HepG2 (cell line): ENCODE data around the gene HOXB6. TPM values are rescaled to one million over a fixed set of nuclear protein-coding genes. Genes with fewer than 3 reads are reported as not detected.

Experiments used
- AHR ChIP-seq: IDR thresholded peaks from 2 replicates; pipeline ENCODE4 v1.6.1; 2018; ENCODE audit warnings: missing genetic modification reagents, missing compliant biosample characterization
- BRD4 ChIP-seq: sonication (generic); formaldehyde crosslinking; IDR thresholded peaks from 2 replicates; pipeline ENCODE4 v1.4.0; 2020; ENCODE audit warnings: missing genetic modification reagents
- CAMTA2 ChIP-seq: sonication (generic); formaldehyde crosslinking; IDR thresholded peaks from 2 replicates; pipeline ENCODE4 v1.4.0; 2020; ENCODE audit warnings: mild to moderate bottlenecking, missing genetic modification reagents, borderline replicate concordance
- JDP2 ChIP-seq: sonication (generic); formaldehyde crosslinking; IDR thresholded peaks from 2 replicates; pipeline ENCODE4 v1.8.1; 2022; ENCODE audit warnings: missing genetic modification reagents, borderline replicate concordance
- MIER2 ChIP-seq: IDR thresholded peaks from 2 replicates; pipeline ENCODE4 v1.6.1; 2016; ENCODE audit warnings: missing biosample characterization, missing genetic modification reagents
- MXD4 ChIP-seq: IDR thresholded peaks from 2 replicates; pipeline ENCODE4 v1.6.1; 2016; ENCODE audit warnings: mild to moderate bottlenecking, missing biosample characterization, missing genetic modification reagents
- RFX3 ChIP-seq: IDR thresholded peaks from 2 replicates; pipeline ENCODE4 v1.6.1; 2016; ENCODE audit warnings: missing biosample characterization, missing genetic modification reagents
- ZFP62 ChIP-seq: sonication (generic); formaldehyde crosslinking; IDR thresholded peaks from 2 replicates; pipeline ENCODE4 v1.4.0; 2020; ENCODE audit warnings: missing genetic modification reagents
- ZNF224 ChIP-seq: sonication (generic); formaldehyde crosslinking; IDR thresholded peaks from 2 replicates; pipeline ENCODE4 v1.5.0; 2020; ENCODE audit warnings: mild to moderate bottlenecking, missing genetic modification reagents
- ZNF274 ChIP-seq: sonication (generic); formaldehyde crosslinking; IDR thresholded peaks from 2 replicates; pipeline ENCODE4 v1.5.1; 2020; ENCODE audit warnings: mild to moderate bottlenecking, missing genetic modification reagents
- ZNF792 ChIP-seq: IDR thresholded peaks from 2 replicates; pipeline ENCODE4 v1.6.1; 2016
- ZZZ3 ChIP-seq: sonication (generic); formaldehyde crosslinking; IDR thresholded peaks from 2 replicates; pipeline ENCODE4 v1.4.0; 2020; ENCODE audit warnings: missing genetic modification reagents, mild to moderate bottlenecking, borderline replicate concordance
- polyA plus RNA-seq, 8 experiments: library from polyadenylated mRNA; depleted of rRNA in 3 of 8; stranded (reverse) in 7 of 8; unstranded in 1 of 8; fragments of >200 nt; fragmentation: Illumina TruSeq in 4 of 8; extraction: Trizol in 4 of 8; gene quantifications; 2 replicates each; pipeline versions ENCODE4 v1.2.1 to v1.2.3, GENCODE V29; 2011 to 2016; ENCODE audit warnings: low read depth in 4 of 8, missing spikeins in 1 of 8, mixed read lengths in 1 of 8; ENCODE audit not compliant: insufficient read depth in 1 of 8
- total RNA-seq, 5 experiments: library from RNA; depleted of rRNA; stranded (reverse); fragments of >200 nt; fragmentation: Illumina TruSeq; extraction: Trizol; gene quantifications; 2 replicates each; pipeline ENCODE4 v1.2.3, GENCODE V29; 2016; ENCODE audit warnings: low read depth in 1 of 5
- TF ChIP-seq, protein P1 (sequence below): sonication (generic); formaldehyde crosslinking; IDR thresholded peaks from 2 replicates; pipeline ENCODE4 v1.4.0; 2020; ENCODE audit warnings: low read depth, missing genetic modification reagents
- TF ChIP-seq, protein P2 (sequence below): sonication (generic); formaldehyde crosslinking; IDR thresholded peaks from 2 replicates; pipeline ENCODE4 v1.4.0; 2020; ENCODE audit warnings: missing genetic modification reagents
- TF ChIP-seq, protein P3 (sequence below): IDR thresholded peaks from 2 replicates; pipeline ENCODE4 v1.6.1; 2016; ENCODE audit warnings: mild to moderate bottlenecking
- TF ChIP-seq, protein P4 (sequence below): sonication (generic); formaldehyde crosslinking; IDR thresholded peaks from 2 replicates; pipeline ENCODE4 v1.9.0; 2022; ENCODE audit warnings: low read depth, missing genetic modification reagents

Gene HOXB6
- total and polyA plus RNA-seq, 2 of the 13 experiments (the other 11 are each of a cell fraction or from before 2014, with no cell fraction given) = not detected

DNA sequence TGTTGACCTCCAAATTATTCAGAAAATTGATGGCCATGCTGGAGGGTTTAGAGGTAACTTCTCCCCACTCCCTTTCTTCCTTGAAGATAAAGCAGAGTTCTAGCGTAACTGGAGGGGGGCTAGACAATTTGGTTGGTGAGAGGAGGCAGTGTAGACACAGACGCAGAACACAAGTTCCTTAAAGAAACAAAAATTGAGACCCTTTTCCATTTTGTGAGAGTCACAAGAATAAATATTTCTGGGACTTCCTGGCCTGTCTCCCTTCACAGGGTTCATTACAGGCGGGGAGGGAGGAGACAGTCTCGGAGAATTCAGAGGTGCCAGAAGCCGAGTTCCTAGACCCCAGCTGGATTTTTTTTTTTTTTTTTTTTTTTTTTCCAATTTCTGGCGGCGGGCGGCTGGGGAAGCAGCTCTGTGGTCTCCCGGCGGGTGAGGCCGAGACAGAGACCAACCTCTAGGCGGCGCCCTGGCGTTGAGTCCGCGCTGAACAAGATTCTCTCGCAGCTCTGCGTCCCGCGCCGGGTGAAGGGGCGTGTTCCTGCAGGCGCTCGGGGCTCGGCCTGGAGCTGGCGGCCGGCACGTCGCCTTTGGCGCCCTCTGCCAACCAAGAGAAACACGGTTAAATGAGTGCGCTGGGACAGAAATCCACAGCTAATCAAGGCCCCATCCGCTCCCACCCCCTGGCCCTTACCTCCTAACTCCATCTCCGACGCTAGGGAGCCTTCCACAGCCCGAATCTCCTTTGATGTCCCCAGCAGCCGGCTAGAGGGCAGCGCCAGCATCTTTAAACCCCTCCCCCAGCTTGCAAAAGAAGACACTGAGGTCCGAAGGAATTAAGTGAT is 31.6 kb upstream of the HOXB6 start (continued):
- TF ChIP-seq, protein P1, sequence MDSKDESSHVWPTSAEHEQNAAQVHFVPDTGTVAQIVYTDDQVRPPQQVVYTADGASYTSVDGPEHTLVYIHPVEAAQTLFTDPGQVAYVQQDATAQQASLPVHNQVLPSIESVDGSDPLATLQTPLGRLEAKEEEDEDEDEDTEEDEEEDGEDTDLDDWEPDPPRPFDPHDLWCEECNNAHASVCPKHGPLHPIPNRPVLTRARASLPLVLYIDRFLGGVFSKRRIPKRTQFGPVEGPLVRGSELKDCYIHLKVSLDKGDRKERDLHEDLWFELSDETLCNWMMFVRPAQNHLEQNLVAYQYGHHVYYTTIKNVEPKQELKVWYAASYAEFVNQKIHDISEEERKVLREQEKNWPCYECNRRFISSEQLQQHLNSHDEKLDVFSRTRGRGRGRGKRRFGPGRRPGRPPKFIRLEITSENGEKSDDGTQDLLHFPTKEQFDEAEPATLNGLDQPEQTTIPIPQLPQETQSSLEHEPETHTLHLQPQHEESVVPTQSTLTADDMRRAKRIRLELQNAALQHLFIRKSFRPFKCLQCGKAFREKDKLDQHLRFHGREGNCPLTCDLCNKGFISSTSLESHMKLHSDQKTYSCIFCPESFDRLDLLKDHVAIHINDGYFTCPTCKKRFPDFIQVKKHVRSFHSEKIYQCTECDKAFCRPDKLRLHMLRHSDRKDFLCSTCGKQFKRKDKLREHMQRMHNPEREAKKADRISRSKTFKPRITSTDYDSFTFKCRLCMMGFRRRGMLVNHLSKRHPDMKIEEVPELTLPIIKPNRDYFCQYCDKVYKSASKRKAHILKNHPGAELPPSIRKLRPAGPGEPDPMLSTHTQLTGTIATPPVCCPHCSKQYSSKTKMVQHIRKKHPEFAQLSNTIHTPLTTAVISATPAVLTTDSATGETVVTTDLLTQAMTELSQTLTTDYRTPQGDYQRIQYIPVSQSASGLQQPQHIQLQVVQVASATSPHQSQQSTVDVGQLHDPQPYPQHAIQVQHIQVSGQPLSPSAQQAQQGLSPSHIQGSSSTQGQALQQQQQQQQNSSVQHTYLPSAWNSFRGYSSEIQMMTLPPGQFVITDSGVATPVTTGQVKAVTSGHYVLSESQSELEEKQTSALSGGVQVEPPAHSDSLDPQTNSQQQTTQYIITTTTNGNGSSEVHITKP = 0 out of 2 replicates have a peak, but pooled peaks have one; percentile 31
- TF ChIP-seq ZZZ3 (peak; percentile 29; the same call in 1 of the 2 replicates), BRD4 (no peak), ZNF224 (CRISPR knock-in tag) (no peak), MXD4 (CRISPR knock-in tag) (no peak), CAMTA2 (CRISPR knock-in tag) (no peak), ZFP62 (CRISPR knock-in tag) (0 out of 2 replicates have a peak, but pooled peaks have one; percentile 28), RFX3 (CRISPR knock-in tag) (no peak), ZNF274 (no peak), ZNF792 (CRISPR knock-in tag) (0 out of 2 replicates have a peak, but pooled peaks have one; percentile 61), AHR (CRISPR knock-in tag) (peak; percentile 49; the same call in 1 of the 2 replicates), MIER2 (CRISPR knock-in tag) (peak; percentile 38; the same call in 1 of the 2 replicates), JDP2 (no peak)
- TF ChIP-seq, protein P2, sequence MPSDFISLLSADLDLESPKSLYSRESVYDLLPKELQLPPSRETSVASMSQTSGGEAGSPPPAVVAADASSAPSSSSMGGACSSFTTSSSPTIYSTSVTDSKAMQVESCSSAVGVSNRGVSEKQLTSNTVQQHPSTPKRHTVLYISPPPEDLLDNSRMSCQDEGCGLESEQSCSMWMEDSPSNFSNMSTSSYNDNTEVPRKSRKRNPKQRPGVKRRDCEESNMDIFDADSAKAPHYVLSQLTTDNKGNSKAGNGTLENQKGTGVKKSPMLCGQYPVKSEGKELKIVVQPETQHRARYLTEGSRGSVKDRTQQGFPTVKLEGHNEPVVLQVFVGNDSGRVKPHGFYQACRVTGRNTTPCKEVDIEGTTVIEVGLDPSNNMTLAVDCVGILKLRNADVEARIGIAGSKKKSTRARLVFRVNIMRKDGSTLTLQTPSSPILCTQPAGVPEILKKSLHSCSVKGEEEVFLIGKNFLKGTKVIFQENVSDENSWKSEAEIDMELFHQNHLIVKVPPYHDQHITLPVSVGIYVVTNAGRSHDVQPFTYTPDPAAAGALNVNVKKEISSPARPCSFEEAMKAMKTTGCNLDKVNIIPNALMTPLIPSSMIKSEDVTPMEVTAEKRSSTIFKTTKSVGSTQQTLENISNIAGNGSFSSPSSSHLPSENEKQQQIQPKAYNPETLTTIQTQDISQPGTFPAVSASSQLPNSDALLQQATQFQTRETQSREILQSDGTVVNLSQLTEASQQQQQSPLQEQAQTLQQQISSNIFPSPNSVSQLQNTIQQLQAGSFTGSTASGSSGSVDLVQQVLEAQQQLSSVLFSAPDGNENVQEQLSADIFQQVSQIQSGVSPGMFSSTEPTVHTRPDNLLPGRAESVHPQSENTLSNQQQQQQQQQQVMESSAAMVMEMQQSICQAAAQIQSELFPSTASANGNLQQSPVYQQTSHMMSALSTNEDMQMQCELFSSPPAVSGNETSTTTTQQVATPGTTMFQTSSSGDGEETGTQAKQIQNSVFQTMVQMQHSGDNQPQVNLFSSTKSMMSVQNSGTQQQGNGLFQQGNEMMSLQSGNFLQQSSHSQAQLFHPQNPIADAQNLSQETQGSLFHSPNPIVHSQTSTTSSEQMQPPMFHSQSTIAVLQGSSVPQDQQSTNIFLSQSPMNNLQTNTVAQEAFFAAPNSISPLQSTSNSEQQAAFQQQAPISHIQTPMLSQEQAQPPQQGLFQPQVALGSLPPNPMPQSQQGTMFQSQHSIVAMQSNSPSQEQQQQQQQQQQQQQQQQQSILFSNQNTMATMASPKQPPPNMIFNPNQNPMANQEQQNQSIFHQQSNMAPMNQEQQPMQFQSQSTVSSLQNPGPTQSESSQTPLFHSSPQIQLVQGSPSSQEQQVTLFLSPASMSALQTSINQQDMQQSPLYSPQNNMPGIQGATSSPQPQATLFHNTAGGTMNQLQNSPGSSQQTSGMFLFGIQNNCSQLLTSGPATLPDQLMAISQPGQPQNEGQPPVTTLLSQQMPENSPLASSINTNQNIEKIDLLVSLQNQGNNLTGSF (CRISPR knock-in tag) = 0 out of 2 replicates have a peak, but pooled peaks have one; percentile 77
- TF ChIP-seq, protein P3, sequence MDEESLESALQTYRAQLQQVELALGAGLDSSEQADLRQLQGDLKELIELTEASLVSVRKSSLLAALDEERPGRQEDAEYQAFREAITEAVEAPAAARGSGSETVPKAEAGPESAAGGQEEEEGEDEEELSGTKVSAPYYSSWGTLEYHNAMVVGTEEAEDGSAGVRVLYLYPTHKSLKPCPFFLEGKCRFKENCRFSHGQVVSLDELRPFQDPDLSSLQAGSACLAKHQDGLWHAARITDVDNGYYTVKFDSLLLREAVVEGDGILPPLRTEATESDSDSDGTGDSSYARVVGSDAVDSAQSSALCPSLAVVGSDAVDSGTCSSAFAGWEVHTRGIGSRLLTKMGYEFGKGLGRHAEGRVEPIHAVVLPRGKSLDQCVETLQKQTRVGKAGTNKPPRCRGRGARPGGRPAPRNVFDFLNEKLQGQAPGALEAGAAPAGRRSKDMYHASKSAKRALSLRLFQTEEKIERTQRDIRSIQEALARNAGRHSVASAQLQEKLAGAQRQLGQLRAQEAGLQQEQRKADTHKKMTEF = peak; percentile 53; the same call in 1 of the 2 replicates
- TF ChIP-seq, protein P4, sequence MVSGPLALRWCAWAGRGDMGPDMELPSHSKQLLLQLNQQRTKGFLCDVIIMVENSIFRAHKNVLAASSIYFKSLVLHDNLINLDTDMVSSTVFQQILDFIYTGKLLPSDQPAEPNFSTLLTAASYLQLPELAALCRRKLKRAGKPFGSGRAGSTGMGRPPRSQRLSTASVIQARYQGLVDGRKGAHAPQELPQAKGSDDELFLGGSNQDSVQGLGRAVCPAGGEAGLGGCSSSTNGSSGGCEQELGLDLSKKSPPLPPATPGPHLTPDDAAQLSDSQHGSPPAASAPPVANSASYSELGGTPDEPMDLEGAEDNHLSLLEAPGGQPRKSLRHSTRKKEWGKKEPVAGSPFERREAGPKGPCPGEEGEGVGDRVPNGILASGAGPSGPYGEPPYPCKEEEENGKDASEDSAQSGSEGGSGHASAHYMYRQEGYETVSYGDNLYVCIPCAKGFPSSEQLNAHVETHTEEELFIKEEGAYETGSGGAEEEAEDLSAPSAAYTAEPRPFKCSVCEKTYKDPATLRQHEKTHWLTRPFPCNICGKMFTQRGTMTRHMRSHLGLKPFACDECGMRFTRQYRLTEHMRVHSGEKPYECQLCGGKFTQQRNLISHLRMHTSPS (CRISPR knock-in tag) = peak; percentile 55; the same call in 1 of the 2 replicates
